Motor neuron (in vitro differentiated cells): ENCODE results near the gene ENKD1. TPM values are rescaled to one million over a fixed set of nuclear protein-coding genes. Genes with fewer than 3 reads are reported as not detected.

Experiments
- ATAC-seq, 8 experiments: fragments of 200-7000 bp; cut with Tn5 transposase; replicated peaks in 6 of 8; 2 replicates each; pipeline ENCODE4 v1.8.0; 2021; ENCODE audit warnings: mild to moderate bottlenecking in 8 of 8, moderate library complexity in 8 of 8
- H3K27ac ChIP-seq, 2 donors: fragments of 250-450 bp; sonication (Bioruptor Pico); 2 replicates each; pipeline ENCODE4 v1.9.0; 2021; ENCODE audit warnings: antibody characterized with exemption in 2 of 2, mild to moderate bottlenecking in 2 of 2, moderate library complexity in 1 of 2
- H3K4me1 ChIP-seq, 2 donors: fragments of 250-450 bp; sonication (Bioruptor Pico); replicated peaks in 1 of 2; 2 replicates each; pipeline ENCODE4 v1.6.1; 2021; ENCODE audit warnings: antibody characterized with exemption in 2 of 2, mild to moderate bottlenecking in 2 of 2, moderate library complexity in 1 of 2
- H3K4me3 ChIP-seq, 5 donors: fragments of 250-450 bp; sonication (Bioruptor Pico); 2 replicates each; pipeline ENCODE4 v1.9.0; 2021; ENCODE audit warnings: antibody characterized with exemption in 5 of 5, mild to moderate bottlenecking in 5 of 5, moderate library complexity in 4 of 5
- WGBS, 10 experiments: fragments of 450-650 bp; shearing (Covaris generic); methylation state at CpG; one replicate each; pipeline ENCODE4 v1.0.0; 2022; 5-methylcytosine and 5-hydroxymethylcytosine counted together
- in situ Hi-C, 9 experiments: fragments of 400-800 bp; cut with MboI; loops; one replicate each; pipeline ENCODE4 v1.15.0; 2021; ENCODE audit warnings: low sequenced_read_pairs in 9 of 9, low pct_unique_long_range_greater_than_20kb in 2 of 9; ENCODE audit not compliant: unreplicated experiment in 9 of 9
- total RNA-seq, 8 experiments: library from RNA; unstranded; fragments of 300-600 nt; gene quantifications; 2 replicates each; pipeline versions ENCODE4 v1.2.3 to v1.2.4, GENCODE V29; 2022

The ENKD1 gene
- total RNA-seq, 8 experiments from 2014 or later, result 10.8 to 26.0 (median 17.4) TPM

GRCh38 chr16:67665598-67665997 is 952 bp downstream of the ENKD1 start:
- WGBS, 10 experiments, result 40 to 100% (median 66%) methylated on average over 1 to 5 of the region's 5 CpGs; no CpG with 5 or more reads in 4 of the 10 experiments
- no peak overlapping the region for H3K27ac ChIP-seq
- in situ Hi-C loops, result no loop called here

DNA sequence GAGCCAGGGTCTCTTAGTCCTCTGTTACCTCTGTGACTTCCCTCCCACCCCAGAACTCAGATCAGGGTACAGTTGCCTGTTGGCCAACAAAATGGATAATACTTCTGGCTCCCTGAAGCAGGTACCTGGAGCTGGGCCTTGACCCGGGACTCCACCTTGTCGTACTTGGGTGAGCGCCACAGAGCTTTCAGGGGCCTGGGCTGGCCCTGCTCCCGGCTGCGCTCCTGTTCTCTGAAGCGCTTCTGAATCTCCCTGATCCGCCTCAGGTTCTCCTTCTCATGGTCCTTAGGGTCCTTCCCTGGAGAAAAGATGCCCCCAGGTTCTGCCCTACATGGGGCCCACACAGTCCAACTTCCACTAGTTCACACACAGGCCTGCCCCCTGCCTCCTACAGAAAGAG is 1.7 kb downstream of the ENKD1 start:
- H3K4me1 ChIP-seq, result peaks cover 21% of the 10 kb centered on the region in 2 donors
- ATAC-seq, result no peak
- in situ Hi-C loops, result no loop called here
- H3K4me3 ChIP-seq, result no peak overlapping the region
- H3K27ac ChIP-seq, result no peak overlapping the region
- 93 to 100% (median 98%) methylated on average over 1 to 4 of the region's 7 CpGs; no CpG with 5 or more reads in 4 of the 10 experiments for WGBS, 10 experiments

More at GRCh38 chr16:67665598-67665997, 952 bp downstream of the ENKD1 start:
- ATAC-seq, result no peak
- Histone ChIP-seq H3K4me1 (peaks cover 21% of the 10 kb centered on the region in 2 donors), H3K4me3 (peak overlapping the region; percentile 55 to 66 (median 64))

- no peak for ATAC-seq
- Histone ChIP-seq H3K4me3 (no peak overlapping the region), H3K4me1 (peaks cover 22% of the 10 kb centered on the region in 2 donors), H3K27ac (no peak overlapping the region)
- in situ Hi-C loops, result no loop called here
- WGBS, 10 experiments, result 33 to 100% (median 84%) methylated on average over 1 to 3 of the region's 4 CpGs; no CpG with 5 or more reads in 5 of the 10 experiments
These were observed 2.3 kb downstream of the ENKD1 start for GRCh38 chr16:67664258-67664657.

GRCh38 chr16:67663877-67664222 is 2.7 kb downstream of the ENKD1 start:
- in situ Hi-C loops, result no loop called here
- ATAC-seq, result no peak
- WGBS, 10 experiments, result 100% methylated on average over 1 of the region's 6 CpGs; no CpG with 5 or more reads in 9 of the 10 experiments
- Histone ChIP-seq H3K27ac (no peak overlapping the region), H3K4me3 (no peak overlapping the region), H3K4me1 (peaks cover 26% of the 10 kb centered on the region in 2 donors)

GRCh38 chr16:67663151-67663876 is 3.2 kb downstream of the ENKD1 start:
- ATAC-seq, result no peak
- Histone ChIP-seq H3K4me1 (peaks cover 27% of the 10 kb centered on the region in 2 donors), H3K27ac (no peak overlapping the region), H3K4me3 (no peak overlapping the region)
- WGBS, 10 experiments, result 27 to 100% (median 91%) methylated on average over 1 to 8 of the region's 25 CpGs; no CpG with 5 or more reads in 4 of the 10 experiments
- in situ Hi-C loops, result no loop called here

GRCh38 chr16:67662653-67663010 is 3.9 kb downstream of the ENKD1 start:
- no peak overlapping the region for H3K27ac ChIP-seq
- H3K4me3 ChIP-seq, result no peak overlapping the region
- in situ Hi-C loops, result no loop called here
- ATAC-seq, result no peak
- peaks cover 26% of the 10 kb centered on the region in 2 donors for H3K4me1 ChIP-seq

- H3K4me1 ChIP-seq, result peaks cover 20 to 21% of the 10 kb centered on the region in 2 donors
- peak overlapping the region in 3 of 5 donors; percentile 55 to 79 (median 70) for H3K4me3 ChIP-seq
- 87 to 100% (median 93%) methylated on average over 1 to 12 of the region's 34 CpGs; no CpG with 5 or more reads in 2 of the 10 experiments for WGBS, 10 experiments
- in situ Hi-C loops, result no loop called here
- no peak overlapping the region for H3K27ac ChIP-seq
- no peak for ATAC-seq
These were observed 4.5 kb downstream of the ENKD1 start for GRCh38 chr16:67661886-67662652.

- ATAC-seq, result peak in 6 of 8 experiments; percentile 0 to 24 (median 14)
- Histone ChIP-seq H3K4me3 (peak overlapping the region; percentile 55 to 79 (median 70)), H3K27ac (peak overlapping the region; percentile 14 to 50), H3K4me1 (peaks cover 17 to 18% of the 10 kb centered on the region in 2 donors)
- WGBS, 10 experiments, result 0 to 50% (median 11%) methylated on average over 1 to 4 of the region's 39 CpGs; no CpG with 5 or more reads in 6 of the 10 experiments
- in situ Hi-C loops, result no loop called here
These were observed 5.3 kb downstream of the ENKD1 start for GRCh38 chr16:67661101-67661761.

- WGBS, 10 experiments, result 0 to 2% (median 0%) methylated on average over 1 to 7 of the region's 48 CpGs; no CpG with 5 or more reads in 4 of the 10 experiments
- in situ Hi-C loops, result no loop called here
- Histone ChIP-seq H3K4me1 (peaks cover 13% of the 10 kb centered on the region in 2 donors), H3K27ac (peak within 1 kb of the TSS; percentile 83 to 91), H3K4me3 (peak within 1 kb of the TSS; percentile 55 to 79 (median 70))
- ATAC-seq, result peak; percentile 87 to 92 (median 90)
These were observed 6.0 kb downstream of the ENKD1 start, which contains the start of gene PARD6A for GRCh38 chr16:67660564-67661028. Gene PARD6A, plus strand, starts transcription at chr16:67660960. Its CDS starts 79 bp downstream, at chr16:67661039.

- in situ Hi-C loops, result no loop called here
- ATAC-seq, result peak; percentile 66 to 75 (median 70)
- Histone ChIP-seq H3K4me1 (peaks cover 10 to 12% of the 10 kb centered on the region in 2 donors), H3K4me3 (peak within 1 kb of the TSS; percentile 55 to 79 (median 70)), H3K27ac (peak within 1 kb of the TSS; percentile 83 to 91)
- 0 to 13% (median 0%) methylated on average over 3 to 16 of the region's 83 CpGs; no CpG with 5 or more reads in 6 of the 10 experiments for WGBS, 10 experiments
These were observed 6.6 kb downstream of the ENKD1 start, which contains the start of gene ACD for GRCh38 chr16:67659675-67660563. Gene ACD, minus strand, starts transcription at chr16:67660260. Its CDS starts 40 bp downstream, at chr16:67660220.

DNA sequence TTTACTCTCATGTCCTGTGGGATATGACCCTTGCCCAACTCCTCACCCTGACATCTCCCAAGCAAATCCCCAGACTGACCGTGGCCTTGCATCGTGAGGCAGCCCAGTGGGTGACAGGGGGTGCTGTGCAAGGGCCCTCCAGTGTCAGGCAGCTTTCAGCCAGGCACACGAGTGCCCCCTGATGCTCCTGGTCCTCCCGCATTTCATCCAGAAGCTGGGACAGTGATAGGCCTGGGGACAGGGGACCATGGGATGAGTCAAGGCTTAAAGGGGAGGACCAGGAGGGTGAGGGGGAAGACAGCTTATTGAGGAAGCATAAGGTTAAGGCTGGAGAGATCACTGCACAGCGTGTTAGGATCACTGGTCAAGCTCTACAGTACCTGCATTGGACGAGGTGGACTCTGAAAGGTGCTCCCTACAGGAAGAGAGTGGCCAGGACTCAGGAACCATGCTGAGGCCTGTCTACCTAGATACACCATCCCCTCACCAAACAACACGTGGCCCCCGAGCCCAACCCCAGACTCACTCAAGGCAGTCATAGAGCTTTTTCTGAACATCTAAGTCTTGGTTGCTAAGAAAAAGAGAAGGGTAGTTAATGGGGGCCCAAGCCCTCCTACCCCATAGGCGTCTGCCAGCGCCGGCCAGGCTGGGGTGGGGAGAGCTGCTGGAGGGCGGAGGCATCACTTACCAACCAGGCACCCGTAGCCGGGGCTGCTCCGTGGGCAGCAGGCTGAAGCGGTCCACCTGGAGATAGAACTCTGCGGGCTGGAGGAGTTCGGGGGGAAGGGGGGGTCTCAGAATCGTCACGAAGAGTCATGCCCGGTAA is 7.5 kb downstream of the ENKD1 start:
- no peak for ATAC-seq
- Histone ChIP-seq H3K27ac (no peak overlapping the region), H3K4me3 (peak overlapping the region; percentile 55 to 79 (median 70)), H3K4me1 (peaks cover 12 to 21% of the 10 kb centered on the region in 2 donors)
- 0 to 100% (median 50%) methylated on average over 1 to 4 of the region's 21 CpGs; no CpG with 5 or more reads in 5 of the 10 experiments for whole genome bisulfite sequencing, 10 experiments
- in situ Hi-C loops, result no loop called here
